Ectodermal cell (in vitro differentiated cells): ENCODE results near the gene SKOR1.

Experiments
- H3K27ac ChIP-seq: 2 replicates; pipeline ENCODE4 v1.7.0; 2013; ENCODE audit warnings: mild to moderate bottlenecking, low read depth, low read length; ENCODE audit not compliant: insufficient read depth, poor library complexity, severe bottlenecking
- H3K27me3 ChIP-seq: 2 replicates; pipeline ENCODE4 v1.7.0; 2013; ENCODE audit warnings: mild to moderate bottlenecking, low read length; ENCODE audit not compliant: insufficient read depth, control insufficient read depth, poor library complexity, severe bottlenecking
- H3K36me3 ChIP-seq: one replicate; pipeline ENCODE4 v1.7.0; 2013; ENCODE audit warnings: low read length; ENCODE audit not compliant: control insufficient read depth, insufficient read depth
- H3K4me1 ChIP-seq: one replicate; pipeline ENCODE4 v1.7.0; 2013; ENCODE audit warnings: low read length; ENCODE audit not compliant: control insufficient read depth, insufficient read depth
- H3K4me3 ChIP-seq: 2 replicates; pipeline ENCODE4 v1.7.0; 2013; ENCODE audit warnings: low read depth, low read length, control low read depth; ENCODE audit not compliant: insufficient read depth
- H3K9me3 ChIP-seq: 2 replicates; pipeline ENCODE4 v1.7.0; 2013; ENCODE audit warnings: mild to moderate bottlenecking, low read length, moderate library complexity; ENCODE audit not compliant: control insufficient read depth
- WGBS, 2 experiments: methylation state at CpG; one replicate each; pipeline ENCODE4 v1.1.7; 2013; ENCODE audit warnings: missing lambda C conversion rate in 2 of 2; 5-methylcytosine and 5-hydroxymethylcytosine counted together

The SKOR1 gene

DNA sequence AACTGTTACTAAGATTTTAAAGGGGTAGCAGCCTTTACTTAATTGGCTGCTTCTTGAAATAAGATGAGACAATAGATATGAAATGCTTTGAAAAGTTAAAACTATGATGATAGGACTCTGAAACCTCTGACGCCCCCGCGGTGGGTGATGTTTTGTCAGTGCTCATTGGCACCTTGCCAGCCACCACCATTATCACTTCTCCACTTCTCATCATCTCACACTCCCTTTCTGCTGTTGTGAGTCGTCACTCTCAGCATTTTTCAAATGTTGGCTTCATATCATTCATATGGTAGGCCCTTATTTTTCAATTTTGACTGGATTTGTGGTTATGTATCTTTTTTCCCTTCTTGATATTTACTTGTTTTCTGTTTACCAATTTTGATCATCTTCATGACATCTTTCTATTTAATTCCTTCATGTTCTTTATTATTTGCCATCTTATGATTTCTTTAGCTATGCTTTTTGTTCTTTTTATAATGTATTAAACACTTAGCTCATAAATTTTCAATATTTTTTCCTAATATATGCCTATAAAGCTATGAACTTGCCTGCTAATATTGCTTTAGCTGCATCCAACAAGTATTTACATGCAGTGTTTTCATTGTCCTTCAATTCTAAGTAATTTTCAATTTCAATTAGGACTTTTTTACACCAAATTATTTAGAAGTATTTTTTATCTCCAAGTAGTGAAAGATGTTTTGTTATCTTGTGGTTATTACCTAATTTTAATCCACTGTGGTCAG, 30.3 kb upstream of the SKOR1 start:
- 90 to 100% methylated on average over 4 of the region's 4 CpGs for WGBS, 2 experiments
- Histone ChIP-seq H3K27ac (no peak overlapping the region), H3K36me3 (no peaks in the 10 kb centered on the region), H3K9me3 (no peaks in the 10 kb centered on the region), H3K4me3 (no peak overlapping the region), H3K27me3 (no peaks in the 10 kb centered on the region), H3K4me1 (no peaks in the 10 kb centered on the region)

DNA sequence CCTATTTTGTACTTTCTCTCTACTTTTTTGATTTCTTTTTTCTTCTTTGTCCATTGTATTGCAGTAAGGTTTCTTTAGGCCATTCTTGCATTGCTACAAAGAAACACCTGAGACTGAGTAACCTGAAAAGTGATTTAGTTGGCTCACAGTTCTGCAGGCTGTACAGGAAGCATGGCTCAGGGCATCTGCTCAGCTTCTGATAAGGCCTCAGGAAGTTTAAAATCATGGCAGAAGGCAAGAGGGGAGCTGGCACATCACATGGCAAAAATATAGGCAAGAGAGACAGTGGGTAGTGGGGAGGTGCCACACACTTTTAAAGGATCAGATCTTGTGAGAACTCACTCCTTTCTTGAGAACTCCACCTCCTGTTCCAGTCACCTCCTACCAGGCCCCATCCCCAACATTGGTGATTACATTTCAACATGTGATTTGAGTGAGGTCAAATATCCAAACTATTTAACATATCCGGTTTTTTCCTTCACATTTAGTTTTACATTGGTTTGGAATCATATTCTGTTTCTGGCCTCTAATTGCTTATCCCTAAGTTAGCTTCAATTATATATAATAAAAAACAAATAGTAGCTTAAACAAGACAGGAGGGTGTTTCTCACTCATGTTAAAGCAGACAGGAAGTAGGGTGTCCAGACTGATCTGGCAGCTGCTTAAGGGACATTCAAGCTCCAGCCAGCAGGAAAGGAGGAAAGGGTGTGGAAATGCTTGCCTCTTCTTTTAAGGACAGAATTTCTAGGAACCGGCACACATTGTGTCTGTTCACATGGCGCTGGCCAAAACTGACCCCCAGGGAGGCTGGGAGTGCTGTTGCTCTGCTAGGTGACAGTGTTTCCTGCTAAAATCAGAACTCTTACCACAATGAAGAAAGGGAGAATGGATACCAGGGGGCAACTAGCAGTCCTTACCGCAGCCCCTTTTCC, 28.8 kb upstream of the SKOR1 start:
- no peak overlapping the region for H3K27ac ChIP-seq
- H3K4me1 ChIP-seq: no peaks in the 10 kb centered on the region
- no peaks in the 10 kb centered on the region for H3K9me3 ChIP-seq
- no peaks in the 10 kb centered on the region for H3K36me3 ChIP-seq
- no peak overlapping the region for H3K4me3 ChIP-seq
- 92 to 94% methylated on average over 4 of the region's 4 CpGs for WGBS, 2 experiments
- no peaks in the 10 kb centered on the region for H3K27me3 ChIP-seq

DNA sequence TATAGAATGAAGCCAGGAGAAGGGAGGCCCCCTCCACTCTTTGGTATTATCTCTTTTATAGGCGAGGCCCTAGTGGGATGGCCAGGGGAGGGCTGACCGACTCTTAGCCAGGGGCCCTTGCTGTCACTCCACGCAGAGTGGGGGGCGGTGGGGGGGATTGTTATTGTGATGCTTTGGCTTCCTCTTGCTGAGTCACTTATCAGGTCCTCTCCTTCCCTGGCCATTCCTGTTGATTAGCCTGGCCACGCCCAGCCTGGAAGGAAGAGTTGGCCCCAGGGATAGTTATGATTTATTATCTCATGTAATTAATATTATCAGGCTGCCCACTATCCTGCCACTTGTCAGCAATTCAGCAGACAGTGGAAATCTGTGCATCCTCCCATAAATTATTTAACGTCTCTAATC, 25.5 kb upstream of the SKOR1 start:
- no peaks in the 10 kb centered on the region for H3K9me3 ChIP-seq
- WGBS, 2 experiments: 40 to 63% methylated on average over 5 of the region's 6 CpGs

DNA sequence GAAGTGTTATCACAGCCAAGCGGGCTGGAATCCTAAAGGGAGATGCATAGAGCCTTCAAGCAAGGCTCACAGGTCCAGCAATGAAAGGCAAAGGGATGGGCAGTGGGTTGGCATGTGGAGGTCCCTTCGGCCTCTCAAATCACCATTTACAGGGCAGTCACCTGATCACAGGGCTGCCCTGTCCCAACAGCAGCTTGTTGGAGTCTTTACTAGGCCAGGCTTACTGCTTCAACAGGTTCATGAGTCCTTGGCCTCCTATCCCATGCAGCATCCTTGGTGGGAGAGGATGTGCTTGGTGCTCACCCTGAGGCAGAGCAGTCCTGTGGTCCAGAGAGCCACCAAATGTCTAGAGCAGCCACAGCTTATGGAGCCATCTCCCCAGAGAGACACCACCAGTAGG, 24.2 kb upstream of the SKOR1 start:
- WGBS, 2 experiments: 93 to 99% methylated on average over 2 of the region's 2 CpGs
- no peak overlapping the region for H3K27ac ChIP-seq
- H3K4me1 ChIP-seq: peaks cover 23% of the 10 kb centered on the region
- H3K36me3 ChIP-seq: no peaks in the 10 kb centered on the region
- no peak overlapping the region for H3K4me3 ChIP-seq
- no peaks in the 10 kb centered on the region for H3K27me3 ChIP-seq
- H3K9me3 ChIP-seq: no peaks in the 10 kb centered on the region

More for the DNA sequence above, 25.5 kb upstream of the SKOR1 start:
- H3K4me1 ChIP-seq: peaks cover 10% of the 10 kb centered on the region
- H3K27me3 ChIP-seq: no peaks in the 10 kb centered on the region
- no peak overlapping the region for H3K27ac ChIP-seq
- no peaks in the 10 kb centered on the region for H3K36me3 ChIP-seq
- no peak overlapping the region for H3K4me3 ChIP-seq

DNA sequence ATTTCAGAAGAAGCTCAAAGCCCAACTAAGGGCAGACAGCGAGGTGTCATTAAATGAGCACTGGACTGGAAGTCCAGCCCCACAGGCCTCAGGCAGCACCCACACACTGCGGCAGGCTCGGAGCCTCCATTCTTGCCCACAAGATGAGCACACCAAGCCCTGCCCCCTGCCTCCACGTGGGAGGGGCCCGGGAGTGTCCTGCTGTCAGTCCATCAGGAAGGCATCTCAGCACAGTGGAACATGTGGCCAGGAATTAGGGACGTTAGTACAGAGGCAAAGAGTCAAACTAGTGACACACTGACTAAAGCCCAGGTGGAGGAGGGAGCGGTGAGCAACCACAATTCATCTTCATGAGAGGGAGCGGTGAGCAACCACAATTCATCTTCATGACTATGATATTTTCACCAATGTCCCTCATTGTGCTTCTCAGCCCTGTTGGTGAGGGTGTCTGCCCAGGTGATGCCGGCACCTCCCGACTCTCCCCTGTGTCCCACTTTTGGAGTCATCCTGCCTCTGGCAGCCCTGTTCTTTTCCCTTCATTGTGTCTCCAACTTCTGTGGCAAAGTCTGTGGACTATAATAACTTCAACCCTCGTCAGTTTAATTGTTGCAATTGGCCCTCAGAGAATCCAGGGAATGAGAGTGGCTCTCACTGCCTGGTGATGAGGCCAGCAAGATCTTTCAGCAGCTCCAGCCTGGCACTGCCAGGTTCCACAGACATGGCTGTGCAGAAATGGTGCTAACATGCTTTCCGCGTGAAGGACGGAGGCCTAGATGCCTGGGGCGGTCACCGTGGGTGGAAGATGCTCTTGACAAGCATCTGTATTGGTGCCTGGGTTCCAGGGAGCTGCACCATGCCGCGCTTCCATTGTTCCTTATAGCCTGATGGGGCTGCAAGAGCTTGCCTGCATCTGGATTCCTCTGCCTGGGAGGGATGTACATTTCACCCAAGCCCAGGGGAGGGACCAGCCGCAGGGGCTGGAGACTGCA, 23.1 kb upstream of the SKOR1 start:
- no peak overlapping the region for H3K4me3 ChIP-seq
- H3K9me3 ChIP-seq: no peaks in the 10 kb centered on the region
- H3K36me3 ChIP-seq: no peaks in the 10 kb centered on the region
- 85% methylated on average over 19 of the region's 19 CpGs for WGBS, 2 experiments
- no peak overlapping the region for H3K27ac ChIP-seq
- H3K27me3 ChIP-seq: no peaks in the 10 kb centered on the region
- H3K4me1 ChIP-seq: peaks cover 27% of the 10 kb centered on the region

DNA sequence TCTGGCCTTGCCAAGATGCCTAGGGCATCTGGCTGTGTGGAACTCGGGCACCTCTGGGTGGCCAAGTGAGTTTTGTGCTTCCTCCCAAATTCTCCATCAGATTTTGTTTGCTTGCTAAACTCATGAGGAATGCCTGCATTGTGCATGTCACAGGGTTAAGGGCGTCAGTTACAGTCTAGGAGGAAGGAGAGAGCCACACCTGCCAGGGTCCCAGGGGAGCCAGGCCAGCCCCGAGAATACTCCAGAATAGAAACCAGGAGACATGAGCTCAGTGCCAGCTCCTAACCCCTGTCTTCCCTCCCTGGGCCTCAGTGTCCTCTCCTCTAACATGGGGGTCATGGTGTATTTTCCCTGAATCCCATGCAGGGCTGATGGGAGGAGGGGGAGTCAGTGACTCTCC, 22.0 kb upstream of the SKOR1 start:
- H3K27ac ChIP-seq: no peak overlapping the region
- WGBS, 2 experiments: 93 to 95% methylated on average over 3 of the region's 3 CpGs
- no peak overlapping the region for H3K4me3 ChIP-seq
- H3K36me3 ChIP-seq: no peaks in the 10 kb centered on the region
- H3K4me1 ChIP-seq: peaks cover 27% of the 10 kb centered on the region
- H3K9me3 ChIP-seq: no peaks in the 10 kb centered on the region
- H3K27me3 ChIP-seq: no peaks in the 10 kb centered on the region

DNA sequence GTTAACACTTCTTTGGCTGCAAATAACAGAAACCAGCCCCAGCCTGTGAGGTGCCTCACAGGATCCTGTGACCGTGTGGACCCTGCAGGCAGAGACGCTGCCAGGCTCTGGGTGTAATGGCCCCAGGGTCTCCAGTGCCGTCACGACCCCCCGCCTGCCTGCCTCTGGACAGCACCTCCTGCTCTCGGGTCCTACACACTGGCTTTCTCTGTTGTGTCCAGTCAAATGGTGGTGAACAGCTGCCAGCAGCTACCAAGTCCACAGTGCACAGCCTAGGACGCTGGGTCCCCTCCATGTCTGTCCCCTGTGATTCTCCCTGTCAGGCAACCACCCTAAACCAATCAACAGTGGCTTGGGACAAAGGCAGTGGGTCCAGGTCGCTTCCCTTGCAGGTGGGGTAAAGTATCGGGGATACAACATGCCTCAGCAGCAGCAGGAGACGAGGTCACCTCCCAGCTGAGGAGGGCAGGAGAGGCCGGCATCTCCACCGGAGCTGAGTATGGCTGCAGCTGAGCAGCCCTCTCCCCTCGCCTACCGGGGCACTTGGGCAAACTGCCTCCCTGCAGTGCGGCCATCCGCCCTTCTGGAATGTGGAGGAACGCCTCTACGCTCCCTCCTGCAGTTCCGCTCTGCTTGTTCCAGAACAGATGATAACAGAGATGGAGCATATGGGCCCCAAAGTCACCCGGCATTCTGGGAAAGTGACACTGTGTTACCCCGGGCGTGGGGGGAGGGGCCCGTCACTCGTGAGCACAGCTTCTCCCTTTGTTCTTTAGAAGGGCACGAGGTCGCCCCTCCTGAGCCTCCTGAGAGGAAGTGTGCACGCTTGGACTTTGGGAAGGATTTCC, 21.1 kb upstream of the SKOR1 start:
- Histone ChIP-seq H3K27me3 (no peaks in the 10 kb centered on the region), H3K27ac (no peak overlapping the region), H3K36me3 (no peaks in the 10 kb centered on the region), H3K4me1 (peaks cover 27% of the 10 kb centered on the region), H3K9me3 (no peaks in the 10 kb centered on the region), H3K4me3 (no peak overlapping the region)
- WGBS, 2 experiments: 54 to 55% methylated on average over 27 of the region's 27 CpGs

DNA sequence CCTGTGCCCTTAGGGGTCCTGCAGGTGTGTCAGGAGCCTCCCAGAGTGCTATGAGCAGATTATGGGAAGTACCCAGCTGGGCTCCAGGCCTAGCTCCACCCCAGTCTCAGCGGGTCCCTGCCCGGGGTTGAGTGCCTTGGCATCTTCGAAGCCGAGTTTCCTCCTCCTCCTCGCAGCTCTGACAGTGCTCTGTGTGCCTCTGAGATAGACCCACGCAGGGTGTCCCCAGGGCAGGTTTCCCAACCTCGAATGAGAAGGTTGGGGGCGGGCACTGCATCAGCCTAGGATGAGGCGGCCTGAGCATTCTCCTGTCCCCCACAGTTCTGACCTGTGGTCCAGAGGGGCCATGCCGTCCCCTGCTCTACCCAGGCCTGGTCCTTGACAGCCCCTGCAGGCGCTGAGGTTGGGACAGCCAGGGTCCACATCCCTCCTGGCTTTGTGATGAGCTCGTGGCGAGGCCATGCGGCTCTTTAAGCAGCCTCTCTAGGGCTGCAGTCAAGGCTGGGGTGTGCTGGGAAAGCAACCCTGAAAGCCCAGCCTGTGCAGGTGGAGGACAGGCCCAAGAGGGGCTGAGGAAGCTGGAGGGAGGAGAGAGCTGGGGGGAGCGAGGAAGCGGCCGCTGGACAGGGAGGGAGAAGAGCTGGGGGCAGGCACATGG, 20.2 kb upstream of the SKOR1 start:
- WGBS, 2 experiments: 85 to 86% methylated on average over 17 of the region's 17 CpGs
- Histone ChIP-seq H3K4me3 (no peak overlapping the region), H3K4me1 (peaks cover 27% of the 10 kb centered on the region), H3K9me3 (no peaks in the 10 kb centered on the region), H3K36me3 (no peaks in the 10 kb centered on the region), H3K27me3 (no peaks in the 10 kb centered on the region), H3K27ac (no peak overlapping the region)
